Colon (tissue), 2 donors: ENCODE results near the gene COL23A1.

ENCODE experiments used
- FAIRE-seq: peaks from 2 replicates; lab custom pipeline; 2012; peaks lifted over from hg19 to GRCh38; lab: Jason Lieb, UNC
- donor health status: control.
- donor health status: control.

The COL23A1 gene

DNA sequence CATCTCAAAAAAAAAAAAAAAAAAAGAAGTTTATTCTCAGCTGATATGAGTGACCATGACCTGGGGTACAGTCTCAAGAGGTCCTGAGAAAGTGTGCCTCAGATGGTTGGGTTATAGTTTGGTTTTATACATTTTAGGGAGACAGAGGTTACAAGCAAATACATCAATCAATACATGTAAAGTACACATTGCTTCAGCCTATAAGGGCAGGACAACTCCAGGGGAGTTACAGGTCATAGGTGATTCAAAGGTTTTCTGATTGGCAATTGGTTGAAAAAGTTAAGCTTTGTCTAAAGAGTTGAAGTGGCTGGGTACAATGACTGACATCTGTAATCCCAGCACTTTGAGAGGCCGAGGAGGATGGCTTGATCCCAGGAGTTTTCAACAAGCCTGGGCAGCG lies 400.8 kb downstream of the COL23A1 start:
- no peak for FAIRE-seq
